Sciatic nerve (tissue), 2 donors: ENCODE results near the gene NOVA1. TPM values are rescaled to one million over a fixed set of nuclear protein-coding genes. Genes with fewer than 3 reads are reported as not detected.
"Not testable (repeated sequence)": the region's sequence is repeated elsewhere in the genome, so short reads cannot be mapped to it uniquely, and the experiment has no call there.

Experiments
- ATAC-seq: fragments of 200-7000 bp; cut with Tn5 transposase; one replicate; pipeline ENCODE4 v1.9.1; 2020; ENCODE audit warnings: mild to moderate bottlenecking, moderate library complexity
- DNase-seq: peaks from one replicate; pipeline ENCODE4 v3.0.0-alpha.2; 2020; ENCODE audit warnings: low spot score
- intact Hi-C: fragments of 100-400 bp; cut with DNase I; formaldehyde crosslinking; loops from one replicate; pipeline ENCODE4 v1.14.2; 2022
- total RNA-seq: library from RNA; stranded (reverse); fragmentation: NEBNext Ultra II Directional; extraction: Animal tissue kit (Norgen Biotek cat#: 25700); gene quantifications from one replicate; pipeline ENCODE4 v1.2.1, GENCODE V29; 2021
- donor health status: DM: no; HTN: no; CAD: no.
- donor health status: DM: no; HTN: no; CAD: no.

NOVA1 gene
- total RNA-seq: 40.5 TPM

GRCh38 chr14:26597589-26598080 is at the start of gene NOVA1:
TSS of gene NOVA1 (minus strand) at chr14:26598033. CDS start at chr14:26597436, 597 bp downstream.
- no peak for DNase-seq
- no peak for ATAC-seq

GRCh38 chr14:26645057-26645456 is 47.2 kb upstream of the NOVA1 start:
- ATAC-seq, intact Hi-C loops, DNase-seq: not testable (repeated sequence)

More at GRCh38 chr14:26597589-26598080, at the start of gene NOVA1:
- intact Hi-C loops: no loop called here

GRCh38 chr14:26636561-26636960 is 38.7 kb upstream of the NOVA1 start:
- ATAC-seq (no peak), DNase-seq (no peak)
- intact Hi-C loops: no loop called here

GRCh38 chr14:26634946-26635345 is 37.1 kb upstream of the NOVA1 start:
- intact Hi-C loops, ATAC-seq, DNase-seq: not testable (repeated sequence)

DNA sequence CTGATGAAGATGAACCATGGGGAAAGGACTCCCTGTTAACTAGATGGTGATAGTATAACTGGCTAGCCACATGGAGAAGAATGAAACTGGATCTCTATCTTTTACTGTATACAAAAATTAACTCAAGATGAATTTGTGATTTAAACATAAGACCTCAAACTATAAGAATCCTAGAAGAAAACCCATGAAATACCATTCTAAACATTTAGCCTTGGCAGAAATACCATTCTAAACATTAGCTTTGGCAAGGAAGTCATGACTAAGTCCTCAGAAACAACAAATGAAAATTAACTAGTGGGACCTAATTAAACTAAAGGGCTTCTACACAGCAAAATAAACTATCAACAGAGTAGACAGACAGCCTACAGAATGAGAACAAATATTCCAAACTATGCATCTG is 28.4 kb upstream of the NOVA1 start:
- intact Hi-C loops: no loop called here
- DNase-seq (no peak), ATAC-seq (no peak)

DNA sequence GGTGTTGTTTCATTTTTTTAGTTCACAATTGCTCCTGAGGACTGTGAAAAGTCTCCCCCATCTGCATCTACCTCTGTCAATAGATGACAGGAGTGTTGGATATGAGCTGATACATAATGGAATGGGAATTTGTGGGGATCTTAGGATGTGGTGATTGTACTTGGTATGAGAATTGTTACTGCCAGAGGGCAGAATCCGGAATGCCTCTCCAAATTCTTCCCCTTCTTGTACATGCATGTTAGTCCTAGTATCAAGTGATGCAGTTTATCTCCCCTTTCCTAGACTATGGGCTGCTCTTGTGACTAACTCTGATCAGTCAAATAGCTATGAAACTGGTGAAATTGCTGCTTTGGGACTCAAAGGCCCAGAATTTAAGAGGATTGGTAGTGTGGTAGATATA is 24.8 kb upstream of the NOVA1 start:
- intact Hi-C loops: no loop called here
- no peak for ATAC-seq
- DNase-seq: no peak

DNA sequence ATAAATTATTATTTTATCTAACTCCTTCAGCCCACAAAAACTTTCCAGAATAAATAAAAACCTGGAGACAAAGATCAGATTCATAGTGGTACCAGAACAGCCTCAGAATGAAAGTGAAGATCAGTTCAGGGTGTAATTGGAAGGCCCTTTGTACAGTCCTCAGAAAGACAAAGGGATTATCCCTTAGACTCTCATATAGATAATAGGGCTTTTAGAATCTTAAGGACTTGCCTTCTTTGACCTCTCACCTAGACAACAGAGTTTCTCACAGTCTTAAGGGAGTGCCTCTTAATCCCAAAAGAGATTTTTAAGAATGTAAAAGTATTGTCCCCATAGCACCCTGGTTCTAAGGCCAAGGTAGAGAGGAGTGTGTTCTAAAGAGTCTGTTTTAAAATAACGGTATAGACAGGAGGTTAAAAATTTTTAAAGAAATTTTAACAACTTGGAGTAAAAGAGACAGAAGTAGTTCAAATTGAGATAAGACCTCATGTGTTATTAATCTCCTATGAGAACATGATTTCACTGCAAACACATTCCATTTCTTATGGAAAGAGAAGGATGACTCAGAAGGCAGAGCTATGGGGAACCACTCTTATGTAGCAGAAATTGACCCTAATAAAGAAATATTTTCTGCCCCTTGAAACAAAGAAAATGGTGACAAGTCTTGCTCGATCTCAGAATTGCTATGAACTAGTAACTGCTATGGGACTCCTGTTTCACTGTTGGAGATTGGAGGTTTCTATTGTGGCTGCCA is 24.2 kb upstream of the NOVA1 start:
- ATAC-seq (no peak), DNase-seq (no peak)
- intact Hi-C loops: no loop called here

- DNase-seq (no peak), ATAC-seq (no peak)
- intact Hi-C loops: no loop called here
These were observed 23.5 kb upstream of the NOVA1 start for GRCh38 chr14:26621364-26621763.

DNA sequence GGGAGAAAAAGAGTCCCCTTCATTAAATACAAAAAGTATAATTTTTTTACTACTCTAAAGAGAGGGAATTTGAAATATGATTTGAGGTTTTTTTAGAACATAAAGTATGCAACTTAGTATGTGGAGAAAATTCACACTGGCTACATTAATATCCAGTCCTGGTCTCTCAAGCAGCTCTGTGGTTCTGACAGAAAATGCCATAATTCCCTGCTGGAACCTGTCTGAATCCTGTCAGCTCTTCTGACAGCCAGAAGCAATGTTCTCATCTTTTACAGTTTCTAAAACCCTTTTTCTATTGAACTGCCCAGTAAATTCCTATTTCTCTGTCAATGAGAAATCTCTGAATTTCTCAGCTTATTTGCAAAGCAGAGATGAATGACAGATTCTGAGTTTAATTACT is 13.4 kb upstream of the NOVA1 start:
- no peak for ATAC-seq
- no peak for DNase-seq
- intact Hi-C loops: no loop called here

DNA sequence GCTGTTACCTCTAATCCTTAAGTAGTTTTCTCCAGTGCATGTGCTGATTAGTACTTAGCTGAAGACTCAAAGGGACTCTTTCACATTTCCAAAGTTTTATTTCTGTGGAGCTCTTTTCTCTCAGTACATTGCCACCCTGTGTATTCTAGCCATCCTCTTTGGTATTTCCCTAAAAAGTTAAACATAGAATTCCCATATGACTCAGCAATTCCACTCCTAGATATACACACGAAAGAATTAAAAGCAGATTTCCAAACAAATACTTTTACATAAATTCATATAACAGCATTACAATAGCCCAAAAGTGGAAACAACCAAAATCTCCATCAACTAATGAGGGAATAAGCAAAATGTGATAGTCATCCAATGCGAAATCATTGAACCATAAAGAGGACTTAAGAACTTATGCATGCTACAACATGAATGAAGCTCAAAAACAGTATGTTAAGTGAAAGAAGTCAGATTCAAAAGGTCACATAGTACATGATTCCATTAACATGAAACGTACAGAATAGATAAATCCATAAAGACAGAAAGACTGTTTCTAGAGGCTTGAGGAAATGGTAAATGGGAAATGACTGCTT is 9.0 kb upstream of the NOVA1 start:
- DNase-seq (no peak), ATAC-seq (no peak)
- intact Hi-C loops: no loop called here

- DNase-seq (no peak), ATAC-seq (no peak)
- intact Hi-C loops: no loop called here
These were observed 7.8 kb upstream of the NOVA1 start for GRCh38 chr14:26605602-26606001.

DNA sequence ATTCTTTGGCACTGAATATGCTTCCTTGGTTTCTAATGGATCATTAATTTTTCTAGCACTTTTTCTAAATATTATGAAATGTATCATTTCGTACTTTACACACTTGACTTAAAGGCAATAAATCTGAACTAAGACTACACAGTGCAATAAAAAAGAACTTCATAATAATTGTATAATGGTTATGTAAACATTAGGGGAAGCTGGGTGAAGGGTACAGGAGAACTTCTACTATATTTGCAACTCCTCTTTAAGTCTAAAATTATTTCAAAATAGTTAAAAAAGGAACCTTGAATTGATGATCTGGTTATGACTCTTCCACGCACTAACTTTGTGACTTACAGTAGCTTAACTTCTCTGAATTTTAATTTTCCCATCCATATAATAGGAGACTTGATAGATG is 5.1 kb upstream of the NOVA1 start:
- intact Hi-C loops: no loop called here
- no peak for DNase-seq
- no peak for ATAC-seq

DNA sequence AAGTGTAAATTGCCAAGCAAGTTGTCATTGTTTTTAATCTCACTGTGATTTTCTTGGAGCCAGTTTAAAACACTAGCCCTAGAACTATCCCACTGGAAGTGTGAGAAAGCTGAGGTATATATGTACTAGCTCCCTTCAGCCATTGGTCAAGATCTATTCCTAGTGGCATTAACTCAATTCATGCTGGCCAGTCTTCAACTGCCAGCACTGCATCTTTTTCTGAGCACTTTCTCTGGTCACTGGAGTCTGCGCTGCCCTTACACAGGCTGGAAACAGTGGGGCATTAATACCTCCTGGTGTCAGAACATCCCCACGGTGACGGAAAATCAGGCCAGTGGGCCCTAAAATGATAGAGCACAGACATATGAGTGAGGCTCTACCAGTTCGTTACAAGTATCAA is 4.0 kb upstream of the NOVA1 start:
- intact Hi-C loops: no loop called here
- ATAC-seq (no peak), DNase-seq (no peak)

DNA sequence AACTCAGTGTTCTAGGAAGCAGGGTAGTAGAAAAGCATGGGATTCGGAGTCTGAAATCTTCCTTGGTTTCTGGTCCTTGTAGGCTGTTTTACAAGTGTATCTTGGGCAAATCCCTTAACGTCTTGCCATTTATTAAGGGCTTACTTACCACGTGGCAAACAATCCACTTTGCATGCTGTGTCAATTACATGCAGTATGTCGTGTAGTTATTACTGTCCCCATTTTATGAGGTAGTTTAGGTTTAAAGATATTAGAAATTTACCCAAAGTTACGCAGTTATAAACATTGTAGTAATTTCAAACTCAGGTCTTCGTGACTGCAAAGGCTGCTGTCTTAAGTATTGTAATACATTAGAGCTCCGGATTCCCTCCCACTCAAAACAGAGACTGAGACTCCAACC is 1.5 kb upstream of the NOVA1 start:
- ATAC-seq (no peak), DNase-seq (no peak)
- intact Hi-C loops: no loop called here

GRCh38 chr14:26598672-26599131 is 869 bp upstream of the NOVA1 start:
- no peak for DNase-seq
- intact Hi-C loops: no loop called here
- peak; percentile 28 for ATAC-seq

DNA sequence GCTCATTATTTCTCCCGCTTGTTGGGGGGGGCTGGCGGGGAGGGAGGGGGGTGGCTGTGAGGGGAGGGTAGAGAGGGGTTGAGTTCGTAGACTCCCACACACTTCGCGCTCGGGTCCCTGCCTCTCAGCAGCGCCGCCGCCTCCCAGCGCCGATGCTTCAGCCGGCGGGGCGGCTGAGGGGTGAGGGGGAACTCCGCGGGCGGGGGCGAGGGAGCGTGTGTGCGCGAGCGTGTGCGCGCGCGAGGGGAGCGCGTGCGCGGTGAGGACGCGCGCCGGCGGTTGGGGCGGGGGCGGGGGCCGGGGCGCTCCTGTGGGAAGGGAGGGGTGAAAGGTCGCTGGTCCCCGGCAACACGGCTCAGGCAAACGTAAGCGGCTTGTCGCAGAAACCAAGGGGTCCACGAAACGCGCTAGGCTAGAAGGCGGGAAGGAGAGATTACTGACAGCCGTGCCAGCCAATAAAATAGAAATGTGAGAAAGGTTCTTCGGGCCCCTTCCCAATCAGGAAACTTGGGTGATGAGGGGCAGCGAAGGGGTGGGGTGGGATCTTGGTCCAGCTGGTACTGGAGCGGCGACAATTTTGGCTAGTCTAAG is 343 bp upstream of the NOVA1 start:
- intact Hi-C loops: no loop called here
- peak; percentile 91 for DNase-seq

GRCh38 chr14:26597071-26597588 is 703 bp downstream of the NOVA1 start:
- DNase-seq (peak; percentile 70), ATAC-seq (peak; percentile 28)
- intact Hi-C loops: no loop called here

More for the DNA sequence above, 343 bp upstream of the NOVA1 start:
- peak; percentile 96 for ATAC-seq

- intact Hi-C loops: no loop called here
- no peak for ATAC-seq
- peak; percentile 61 for DNase-seq
These were observed 1.2 kb downstream of the NOVA1 start for GRCh38 chr14:26596543-26597061.

- intact Hi-C loops: no loop called here
- no peak for ATAC-seq
These were observed 1.8 kb downstream of the NOVA1 start for GRCh38 chr14:26595926-26596542.

More at GRCh38 chr14:26595926-26596542, 1.8 kb downstream of the NOVA1 start:
- DNase-seq: no peak
